Neuronal stem cell (in vitro differentiated cells): ENCODE data around the gene SV2C.

ENCODE experiments used
- DNase-seq: peaks from one replicate; pipeline ENCODE4 v3.0.0-alpha.2; 2013; ENCODE audit warnings: low spot score
- H2AFZ ChIP-seq: one replicate; pipeline ENCODE4 v1.6.1; 2013; ENCODE audit warnings: mild to moderate bottlenecking, low read length, inconsistent platforms
- H2AK5ac ChIP-seq: 2 replicates; pipeline ENCODE4 v1.6.1; 2013; ENCODE audit warnings: low read depth, mild to moderate bottlenecking, inconsistent platforms, low read length, moderate library complexity, mixed read lengths
- H2BK120ac ChIP-seq: 2 replicates; pipeline ENCODE4 v1.6.1; 2013; ENCODE audit warnings: low read depth, mild to moderate bottlenecking, inconsistent platforms, low read length, moderate library complexity, mixed read lengths
- H2BK12ac ChIP-seq: one replicate; pipeline ENCODE4 v1.6.1; 2013; ENCODE audit warnings: low read length, inconsistent platforms
- H2BK15ac ChIP-seq: 2 replicates; pipeline ENCODE4 v1.6.1; 2013; ENCODE audit warnings: mild to moderate bottlenecking, low read length, inconsistent platforms, mixed read lengths
- H2BK5ac ChIP-seq: one replicate; pipeline ENCODE4 v1.6.1; 2013; ENCODE audit warnings: inconsistent platforms, mild to moderate bottlenecking, low read length, moderate library complexity
- H3K14ac ChIP-seq: one replicate; pipeline ENCODE4 v1.6.1; 2013; ENCODE audit warnings: low read length, inconsistent platforms
- H3K18ac ChIP-seq: 2 replicates; pipeline ENCODE4 v1.6.1; 2013; ENCODE audit warnings: low read length, inconsistent platforms
- H3K23ac ChIP-seq: 2 replicates; pipeline ENCODE4 v1.6.1; 2013; ENCODE audit warnings: low read depth, mild to moderate bottlenecking, mixed read lengths, low read length, inconsistent platforms; ENCODE audit not compliant: poor library complexity
- H3K27ac ChIP-seq: replicated peaks from 3 replicates; pipeline ENCODE4 v1.5.1; 2013; ENCODE audit warnings: low read length, inconsistent platforms
- H3K27me3 ChIP-seq, 3 experiments: 2 replicates each; pipeline ENCODE4 v1.6.1; 2013; ENCODE audit warnings: low read length in 3 of 3, mild to moderate bottlenecking in 2 of 3, inconsistent platforms in 1 of 3, low read depth in 1 of 3, mixed read lengths in 1 of 3, moderate library complexity in 1 of 3; ENCODE audit not compliant: control insufficient read depth in 3 of 3, insufficient read depth in 3 of 3
- H3K36me3 ChIP-seq, 2 donors: replicated peaks in 1 of 2; 2 replicates each; pipeline ENCODE4 v1.6.1; 2013; ENCODE audit warnings: low read length in 2 of 2; ENCODE audit not compliant: control insufficient read depth in 2 of 2, insufficient read depth in 2 of 2
- H3K4ac ChIP-seq: 2 replicates; pipeline ENCODE4 v1.6.1; 2013; ENCODE audit warnings: inconsistent platforms, mild to moderate bottlenecking, low read length, moderate library complexity
- H3K4me1 ChIP-seq, 2 donors: 1 replicate in 1 of 2; 2 replicates in 1 of 2; pipeline ENCODE4 v1.6.1; 2013; ENCODE audit warnings: low read length in 2 of 2, low read depth in 1 of 2; ENCODE audit not compliant: control insufficient read depth in 2 of 2, insufficient read depth in 1 of 2
- H3K4me2 ChIP-seq: one replicate; pipeline ENCODE4 v1.6.1; 2013; ENCODE audit warnings: mild to moderate bottlenecking, low read length, inconsistent platforms; ENCODE audit not compliant: insufficient read depth, poor library complexity, severe bottlenecking
- H3K4me3 ChIP-seq, 2 donors: 2 replicates each; pipeline ENCODE4 v1.5.1; 2013; ENCODE audit warnings: low read length in 2 of 2, mild to moderate bottlenecking in 2 of 2, inconsistent platforms in 1 of 2, moderate library complexity in 1 of 2
- H3K79me1 ChIP-seq: one replicate; pipeline ENCODE4 v1.6.1; 2013; ENCODE audit warnings: low read depth, mild to moderate bottlenecking, inconsistent platforms, low read length, moderate library complexity
- H3K9ac ChIP-seq: one replicate; pipeline ENCODE4 v1.6.1; 2013; ENCODE audit warnings: mild to moderate bottlenecking, low read depth, low read length, inconsistent platforms; ENCODE audit not compliant: poor library complexity
- H3K9me3 ChIP-seq, 2 donors: replicated peaks in 1 of 2; 2 replicates each; pipeline versions ENCODE3 to v1.6.1; 2013; ENCODE audit warnings: low read length in 2 of 2, mild to moderate bottlenecking in 2 of 2, inconsistent platforms in 1 of 2, low read depth in 1 of 2, mixed read lengths in 1 of 2, moderate library complexity in 1 of 2; ENCODE audit not compliant: control insufficient read depth in 2 of 2, insufficient read depth in 1 of 2
- H4K8ac ChIP-seq: one replicate; pipeline ENCODE4 v1.6.1; 2013; ENCODE audit warnings: low read depth, mild to moderate bottlenecking, inconsistent platforms, low read length, moderate library complexity
- H4K91ac ChIP-seq: one replicate; pipeline ENCODE4 v1.6.1; 2013; ENCODE audit warnings: low read length, low read depth, mild to moderate bottlenecking, inconsistent platforms; ENCODE audit not compliant: poor library complexity
- WGBS, 2 donors: extraction: QIAGEN DNeasy Blood & Tissue Kit; methylation state at CpG; one replicate each; pipeline ENCODE4 v1.1.7; 2013; ENCODE audit warnings: missing lambda C conversion rate in 2 of 2, mixed read lengths in 1 of 2; ENCODE audit not compliant: insufficient read length in 2 of 2, insufficient replicate concordance in 1 of 2; ENCODE audit errors: extremely low coverage in 2 of 2; 5-methylcytosine and 5-hydroxymethylcytosine counted together

SV2C gene

DNA sequence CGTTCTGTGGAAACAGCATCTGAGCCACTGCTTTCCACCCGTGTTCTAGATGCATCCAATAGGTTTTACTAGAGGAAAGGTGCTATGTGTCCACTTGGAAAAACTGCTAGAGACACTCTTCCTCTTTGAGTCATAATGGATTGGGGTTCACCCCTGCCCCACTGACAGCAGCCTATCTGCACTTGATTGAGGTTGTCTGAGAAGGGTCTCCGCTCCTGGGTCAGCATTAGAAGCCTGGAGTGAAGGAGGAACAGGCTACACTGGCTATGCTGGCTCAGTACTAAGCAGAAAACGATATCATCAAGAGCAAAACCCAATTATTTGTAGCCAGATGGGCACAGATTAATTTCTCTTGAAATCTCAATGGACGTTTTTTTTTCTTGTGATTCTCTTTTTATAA, 167.3 kb downstream of the SV2C start:
- no CpG with 5 or more reads among the region's 5 CpGs for WGBS, 2 donors

DNA sequence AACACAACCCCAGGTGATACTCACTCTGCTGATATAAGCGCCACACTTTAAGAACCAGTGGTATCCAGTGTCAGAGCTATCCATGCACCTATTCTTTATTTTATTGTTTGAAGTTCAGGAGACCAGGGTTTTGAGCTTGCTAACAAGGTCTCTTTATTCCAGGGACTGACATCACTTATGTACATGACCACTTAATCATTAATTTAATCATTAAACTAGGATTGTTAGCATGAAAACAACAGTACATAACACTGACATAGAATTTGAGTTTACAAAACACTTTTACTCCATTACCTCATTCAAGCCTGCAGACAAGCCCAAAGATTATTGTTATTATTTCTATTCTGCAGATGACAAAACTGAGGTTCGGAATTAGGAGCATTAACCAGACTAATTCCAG, 168.5 kb downstream of the SV2C start:
- H4K8ac ChIP-seq, result no peak overlapping the region
- no peak overlapping the region for H2BK12ac ChIP-seq
- H3K4me1 ChIP-seq, result peaks cover 2 to 3% of the 10 kb centered on the region in 2 donors
- no peak for DNase-seq
- no peak overlapping the region for H3K9ac ChIP-seq
- no peak overlapping the region for H3K4ac ChIP-seq
- no peak overlapping the region for H2BK120ac ChIP-seq
- H2BK15ac ChIP-seq, result no peak overlapping the region
- H2AK5ac ChIP-seq, result no peak overlapping the region
- no peak overlapping the region for H3K4me3 ChIP-seq
- no peak overlapping the region for H3K18ac ChIP-seq
- WGBS, 2 donors, result no CpG with 5 or more reads among the region's 2 CpGs
- H4K91ac ChIP-seq, result no peak overlapping the region
- H3K79me1 ChIP-seq, result no peaks in the 10 kb centered on the region
- peaks cover 0 to 4% (median 0%) of the 10 kb centered on the region in 3 experiments for H3K27me3 ChIP-seq
- no peak overlapping the region for H3K23ac ChIP-seq
- H2BK5ac ChIP-seq, result no peak overlapping the region
- H3K27ac ChIP-seq, result no peak overlapping the region
- H2AFZ ChIP-seq, result no peak overlapping the region
- H3K9me3 ChIP-seq, result no peaks in the 10 kb centered on the region
- H3K36me3 ChIP-seq, result no peaks in the 10 kb centered on the region
- H3K14ac ChIP-seq, result no peak overlapping the region
- H3K4me2 ChIP-seq, result no peak overlapping the region

More for the DNA sequence above, 167.3 kb downstream of the SV2C start:
- H2BK12ac ChIP-seq, result no peak overlapping the region
- H3K18ac ChIP-seq, result no peak overlapping the region
- H3K23ac ChIP-seq, result no peak overlapping the region
- H3K27me3 ChIP-seq, result peaks cover 0 to 5% (median 0%) of the 10 kb centered on the region in 3 experiments
- H3K9ac ChIP-seq, result no peak overlapping the region
- no peak overlapping the region for H3K27ac ChIP-seq
- H3K14ac ChIP-seq, result no peak overlapping the region
- no peak overlapping the region for H2AFZ ChIP-seq
- no peak overlapping the region for H3K4ac ChIP-seq
- no peaks in the 10 kb centered on the region for H3K36me3 ChIP-seq
- no peak overlapping the region for H3K4me2 ChIP-seq
- no peak overlapping the region for H4K91ac ChIP-seq
- H2AK5ac ChIP-seq, result no peak overlapping the region
- DNase-seq, result no peak
- no peak overlapping the region for H2BK15ac ChIP-seq
- H3K9me3 ChIP-seq, result no peaks in the 10 kb centered on the region
- H3K4me3 ChIP-seq, result no peak overlapping the region
- no peaks in the 10 kb centered on the region for H3K4me1 ChIP-seq
- H4K8ac ChIP-seq, result no peak overlapping the region
- no peaks in the 10 kb centered on the region for H3K79me1 ChIP-seq
- H2BK5ac ChIP-seq, result no peak overlapping the region
- H2BK120ac ChIP-seq, result no peak overlapping the region

DNA sequence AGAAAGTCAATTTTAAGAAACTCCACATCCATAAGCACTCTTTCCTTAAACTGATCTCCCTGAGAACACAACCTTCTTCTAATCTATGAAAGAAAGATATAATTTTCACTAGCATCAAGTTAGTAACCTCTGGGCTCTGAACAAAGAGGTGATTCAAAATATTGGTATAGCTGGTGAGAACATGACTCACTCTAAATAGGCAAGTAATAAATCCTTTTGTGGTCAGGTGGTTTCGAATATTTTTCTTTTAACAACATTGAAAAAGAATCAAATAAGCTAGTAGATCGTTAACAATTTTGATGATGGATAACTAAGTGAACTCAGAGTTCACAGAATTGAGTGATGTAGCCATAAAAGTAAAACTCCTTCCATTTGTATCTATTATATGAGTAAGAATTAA, 169.3 kb downstream of the SV2C start:
- no peaks in the 10 kb centered on the region for H3K36me3 ChIP-seq
- H3K18ac ChIP-seq, result no peak overlapping the region
- no peak overlapping the region for H3K27ac ChIP-seq
- H2BK12ac ChIP-seq, result no peak overlapping the region
- no peak overlapping the region for H3K14ac ChIP-seq
- H2AFZ ChIP-seq, result no peak overlapping the region
- no peak overlapping the region for H2BK120ac ChIP-seq
- no peak overlapping the region for H3K4ac ChIP-seq
- H2AK5ac ChIP-seq, result no peak overlapping the region
- H3K23ac ChIP-seq, result no peak overlapping the region
- no peak overlapping the region for H3K4me2 ChIP-seq
- no peak overlapping the region for H2BK15ac ChIP-seq
- WGBS, 2 donors, result no CpG with 5 or more reads among the region's 2 CpGs
- peaks cover 0 to 4% (median 0%) of the 10 kb centered on the region in 3 experiments for H3K27me3 ChIP-seq
- H4K8ac ChIP-seq, result no peak overlapping the region
- H3K79me1 ChIP-seq, result no peaks in the 10 kb centered on the region
- H4K91ac ChIP-seq, result no peak overlapping the region
- DNase-seq, result no peak
- H3K4me1 ChIP-seq, result peaks cover 2 to 3% of the 10 kb centered on the region in 2 donors
- no peak overlapping the region for H3K4me3 ChIP-seq
- no peaks in the 10 kb centered on the region for H3K9me3 ChIP-seq
- H2BK5ac ChIP-seq, result no peak overlapping the region
- no peak overlapping the region for H3K9ac ChIP-seq

DNA sequence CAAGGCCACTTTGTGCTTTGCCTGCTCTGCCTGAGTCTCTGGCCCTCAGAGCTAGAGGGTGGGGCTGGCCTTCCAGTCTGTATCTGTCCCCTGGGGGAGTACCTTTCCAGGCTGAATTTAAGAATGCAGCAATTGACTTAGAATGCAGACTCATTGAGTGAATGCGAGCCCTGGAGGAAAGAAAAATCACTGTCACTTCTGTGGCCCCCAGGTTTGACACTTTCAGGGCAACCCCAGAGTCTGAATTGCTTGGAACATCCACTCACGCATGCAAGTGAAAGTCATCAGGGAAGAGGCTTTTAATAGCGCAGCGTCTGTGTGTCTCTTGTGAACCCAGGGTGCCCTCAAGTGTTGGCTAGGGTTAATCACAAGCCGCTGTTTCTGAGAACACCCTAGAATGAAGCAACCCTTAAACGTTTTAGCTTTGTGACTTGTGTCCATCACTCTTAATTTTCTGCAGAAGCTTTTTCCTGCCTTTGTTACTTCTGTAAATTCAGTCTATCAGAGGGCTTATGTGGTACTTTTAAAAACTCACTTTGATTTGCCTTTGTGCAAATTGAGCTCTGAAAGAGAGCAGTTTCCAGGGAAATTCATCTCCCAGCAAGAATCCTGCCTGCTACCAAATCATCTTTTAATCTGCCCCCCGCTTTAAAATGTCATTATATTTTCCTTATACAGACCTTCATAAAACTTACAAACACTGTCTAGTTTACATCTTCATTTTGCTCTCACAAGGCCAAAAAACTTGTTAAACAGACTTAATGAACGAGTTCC, 173.1 kb downstream of the SV2C start:
- H2BK120ac ChIP-seq, result no peak overlapping the region
- no peak overlapping the region for H3K23ac ChIP-seq
- H3K9ac ChIP-seq, result no peak overlapping the region
- no peak overlapping the region for H4K8ac ChIP-seq
- no peaks in the 10 kb centered on the region for H3K36me3 ChIP-seq
- peaks cover 2 to 3% of the 10 kb centered on the region in 2 donors for H3K4me1 ChIP-seq
- peak; percentile 60 for DNase-seq
- no peak overlapping the region for H2AK5ac ChIP-seq
- H2BK15ac ChIP-seq, result no peak overlapping the region
- H2AFZ ChIP-seq, result peak overlapping the region; percentile 45
- H2BK5ac ChIP-seq, result no peak overlapping the region
- no peak overlapping the region for H3K18ac ChIP-seq
- H3K27me3 ChIP-seq, result peaks cover 0 to 4% (median 0%) of the 10 kb centered on the region in 3 experiments
- H3K9me3 ChIP-seq, result no peaks in the 10 kb centered on the region
- H3K4me2 ChIP-seq, result no peak overlapping the region
- H3K79me1 ChIP-seq, result no peaks in the 10 kb centered on the region
- no peak overlapping the region for H3K14ac ChIP-seq
- H2BK12ac ChIP-seq, result no peak overlapping the region
- no CpG with 5 or more reads among the region's 8 CpGs for WGBS, 2 donors
- no peak overlapping the region for H4K91ac ChIP-seq
- no peak overlapping the region for H3K4me3 ChIP-seq
- H3K27ac ChIP-seq, result no peak overlapping the region
- H3K4ac ChIP-seq, result no peak overlapping the region
